Fibroblast of villous mesenchyme (primary cell): ENCODE results near the gene ORC6. TPM values are rescaled to one million over a fixed set of nuclear protein-coding genes. Genes with fewer than 3 reads are reported as not detected.

Experiments
- DNase-seq: peaks from one replicate; pipeline ENCODE4 v3.0.0-alpha.2; 2010; ENCODE audit warnings: low read depth
- H3K4me3 ChIP-seq: 2 replicates; pipeline ENCODE4 v1.5.1; 2011; ENCODE audit warnings: low read depth, mild to moderate bottlenecking, low read length
- total RNA-seq: library from RNA; depleted of rRNA; stranded (reverse); fragments of >200 nt; gene quantifications from 2 replicates; pipeline ENCODE4 v1.2.3, GENCODE V29; 2012
- TF ChIP-seq, protein P1 (sequence below): IDR thresholded peaks from 2 replicates; pipeline ENCODE4 v1.5.1; 2012; ENCODE audit warnings: low read depth, mild to moderate bottlenecking, low read length; ENCODE audit not compliant: insufficient read depth

The ORC6 gene
- total RNA-seq, 1 donor = 9.9 TPM

DNA sequence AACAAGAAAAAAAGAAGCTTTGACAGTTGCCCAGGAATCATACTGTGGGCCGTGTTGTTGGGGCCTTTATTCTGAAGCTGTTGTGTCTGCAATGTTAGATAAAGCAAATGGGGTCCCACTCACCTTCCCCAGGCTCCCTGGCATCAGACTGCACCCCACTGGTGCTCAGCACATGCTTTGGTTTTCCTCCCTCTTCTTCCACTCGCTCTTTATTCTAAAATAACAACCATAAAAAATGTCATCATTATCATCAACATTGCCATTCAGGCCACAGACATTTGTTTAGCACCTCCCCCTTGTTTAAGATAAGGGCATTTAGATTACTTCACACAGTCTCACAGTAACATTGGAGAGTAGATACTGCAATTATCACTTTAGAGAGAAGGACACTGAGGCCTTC is 50.5 kb downstream of the ORC6 start:
- TF ChIP-seq, protein P1, sequence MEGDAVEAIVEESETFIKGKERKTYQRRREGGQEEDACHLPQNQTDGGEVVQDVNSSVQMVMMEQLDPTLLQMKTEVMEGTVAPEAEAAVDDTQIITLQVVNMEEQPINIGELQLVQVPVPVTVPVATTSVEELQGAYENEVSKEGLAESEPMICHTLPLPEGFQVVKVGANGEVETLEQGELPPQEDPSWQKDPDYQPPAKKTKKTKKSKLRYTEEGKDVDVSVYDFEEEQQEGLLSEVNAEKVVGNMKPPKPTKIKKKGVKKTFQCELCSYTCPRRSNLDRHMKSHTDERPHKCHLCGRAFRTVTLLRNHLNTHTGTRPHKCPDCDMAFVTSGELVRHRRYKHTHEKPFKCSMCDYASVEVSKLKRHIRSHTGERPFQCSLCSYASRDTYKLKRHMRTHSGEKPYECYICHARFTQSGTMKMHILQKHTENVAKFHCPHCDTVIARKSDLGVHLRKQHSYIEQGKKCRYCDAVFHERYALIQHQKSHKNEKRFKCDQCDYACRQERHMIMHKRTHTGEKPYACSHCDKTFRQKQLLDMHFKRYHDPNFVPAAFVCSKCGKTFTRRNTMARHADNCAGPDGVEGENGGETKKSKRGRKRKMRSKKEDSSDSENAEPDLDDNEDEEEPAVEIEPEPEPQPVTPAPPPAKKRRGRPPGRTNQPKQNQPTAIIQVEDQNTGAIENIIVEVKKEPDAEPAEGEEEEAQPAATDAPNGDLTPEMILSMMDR = no peak
- no peak overlapping the region for H3K4me3 ChIP-seq
- no peak for DNase-seq

DNA sequence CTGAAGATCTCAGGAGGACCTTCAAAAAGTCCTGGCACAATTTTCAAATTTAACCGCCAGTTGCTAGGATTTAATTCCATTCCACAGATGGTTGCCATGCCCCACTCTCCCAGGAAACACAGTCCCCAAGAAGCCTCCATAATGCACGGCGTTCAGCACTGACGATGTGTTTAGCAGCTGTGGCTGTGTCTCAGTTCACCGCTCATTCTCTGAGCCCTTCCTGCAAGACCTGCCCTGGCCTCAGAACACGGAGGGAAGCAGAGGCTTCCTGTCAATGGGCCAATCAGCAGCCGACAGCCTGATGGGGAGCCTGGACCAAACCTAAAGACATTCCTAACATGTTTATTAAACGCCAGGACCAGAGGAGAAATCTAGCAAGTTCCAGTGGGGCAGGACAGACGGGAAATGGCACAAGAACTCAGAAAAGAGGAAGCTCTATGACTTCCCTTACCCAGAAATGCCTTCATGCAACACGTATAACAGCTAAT is 53.8 kb downstream of the ORC6 start:
- peak; percentile 20 for DNase-seq
- TF ChIP-seq, protein P1 = no peak
- H3K4me3 ChIP-seq = no peak overlapping the region

DNA sequence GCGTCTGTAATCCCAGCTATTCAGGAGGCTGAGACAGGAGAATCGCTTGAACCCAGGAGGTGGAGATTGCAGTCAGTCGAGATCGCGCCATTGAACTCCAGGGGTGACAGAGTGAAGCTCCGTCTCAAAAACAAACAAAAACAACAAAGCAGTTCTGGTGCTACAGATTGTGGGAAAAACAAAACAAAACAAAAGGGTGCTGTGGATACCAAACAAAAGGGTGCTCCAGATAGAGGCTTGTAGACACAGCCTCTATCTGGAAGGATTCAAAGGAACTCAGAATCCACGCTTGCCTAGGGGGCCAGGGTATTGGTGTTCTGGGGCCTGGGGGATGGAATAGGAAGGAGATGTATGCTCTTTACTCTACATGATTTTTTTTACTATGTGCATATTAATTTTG is 56.2 kb downstream of the ORC6 start:
- no peak overlapping the region for H3K4me3 ChIP-seq
- TF ChIP-seq, protein P1 = no peak

DNA sequence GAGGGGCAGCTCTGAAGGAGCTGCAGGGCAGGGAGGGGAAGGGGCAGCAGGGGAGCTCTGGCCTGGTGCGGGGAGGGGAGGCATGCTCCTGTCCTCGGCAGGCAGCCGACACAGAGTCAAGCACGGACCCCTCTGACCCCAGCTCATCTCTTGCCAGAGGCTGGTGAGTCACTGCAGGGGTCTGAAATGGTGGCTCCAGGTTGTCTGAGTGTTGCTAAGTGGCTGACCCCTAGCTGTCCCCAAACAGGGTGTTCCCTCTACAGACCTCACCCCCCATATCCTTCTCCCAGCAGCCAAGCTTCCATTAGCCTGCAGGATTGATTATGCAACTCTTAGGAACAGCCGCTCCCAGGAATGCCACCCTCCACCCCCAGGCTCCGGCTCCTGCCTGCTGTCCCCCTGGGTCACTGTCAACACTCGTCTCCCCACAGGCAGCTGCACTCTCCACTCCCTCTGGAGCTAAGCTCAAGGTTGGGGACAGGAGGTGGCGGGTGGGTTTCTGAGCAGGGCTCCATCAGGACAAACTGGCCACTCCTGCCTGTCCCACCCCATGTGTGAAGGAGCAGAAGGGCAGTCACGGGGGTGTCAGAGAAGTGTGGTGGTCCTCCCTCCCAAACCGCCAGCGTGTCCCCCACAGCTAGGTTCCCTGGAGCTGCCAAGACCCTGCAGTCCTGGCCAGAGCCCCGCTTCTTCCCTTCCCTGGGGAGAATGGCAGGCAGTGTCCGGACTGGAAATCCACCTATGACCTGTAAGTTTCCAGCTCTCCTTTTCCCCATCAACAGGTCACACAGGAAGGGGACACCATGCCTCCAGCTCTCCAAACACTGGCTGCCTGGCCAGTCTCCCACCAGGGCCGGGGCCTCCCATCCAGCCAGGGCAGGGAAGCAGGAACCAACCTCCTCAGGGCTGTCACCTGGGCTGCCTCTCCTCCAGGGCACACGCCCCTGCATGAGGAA is 57.6 kb downstream of the ORC6 start:
- no peak for DNase-seq
- TF ChIP-seq, protein P1 = no peak
- H3K4me3 ChIP-seq = no peak overlapping the region

More for the DNA sequence above, 56.2 kb downstream of the ORC6 start:
- DNase-seq = no peak

Other genes starting within 250 kb of the ORC6 start
- 15.8 and 31.5 TPM in 2 replicates for gene SHCBP1, start 68.3 kb upstream of the ORC6 start, total RNA-seq
- gene VPS35, start 481 bp upstream of the ORC6 start, total RNA-seq = 122 and 193 TPM in 2 replicates
- under 0.01 and 0.64 TPM in 2 replicates for gene MYLK3, start 58.7 kb downstream of the ORC6 start, total RNA-seq
- 10.0 and 14.7 TPM in 2 replicates for gene C16orf87, start 141.5 kb downstream of the ORC6 start, total RNA-seq
- gene GPT2, start 194.7 kb downstream of the ORC6 start, total RNA-seq = 13.0 and 13.5 TPM in 2 replicates